SIG-M5 (cell line): Measurements from ENCODE around the gene CCDC27.
"Not testable (repeated sequence)": the region's sequence is repeated elsewhere in the genome, so short reads cannot be mapped to it uniquely, and the experiment has no call there.

Experiments
- DNase-seq: peaks from one replicate; lab custom pipeline; 2025; lab: John Stamatoyannopoulos, UW

The CCDC27 gene

GRCh38 chr1:3736708-3737107 is 15.5 kb upstream of the CCDC27 start:
- no peak for DNase-seq

- no peak for DNase-seq
Observed at GRCh38 chr1:3738943-3739342, 13.3 kb upstream of the CCDC27 start.

GRCh38 chr1:3740042-3740441 is 12.2 kb upstream of the CCDC27 start:
- no peak for DNase-seq

- no peak for DNase-seq
Observed at GRCh38 chr1:3740752-3741151, 11.5 kb upstream of the CCDC27 start.

- DNase-seq = no peak
Observed at GRCh38 chr1:3741566-3742438, 10.4 kb upstream of the CCDC27 start.

- no peak for DNase-seq
Observed at GRCh38 chr1:3742439-3743298, 9.6 kb upstream of the CCDC27 start.

GRCh38 chr1:3743421-3743820 is 8.8 kb upstream of the CCDC27 start:
- no peak for DNase-seq

GRCh38 chr1:3743826-3744225 is 8.4 kb upstream of the CCDC27 start:
- no peak for DNase-seq

- DNase-seq = no peak
Observed at GRCh38 chr1:3744646-3745045, 7.6 kb upstream of the CCDC27 start.

GRCh38 chr1:3745071-3745470 is 7.2 kb upstream of the CCDC27 start:
- DNase-seq = no peak

GRCh38 chr1:3745590-3746381 is 6.5 kb upstream of the CCDC27 start:
- DNase-seq = no peak

- no peak for DNase-seq
Observed at GRCh38 chr1:3746389-3746829, 5.8 kb upstream of the CCDC27 start.

- no peak for DNase-seq
Observed at GRCh38 chr1:3746830-3747521, 5.3 kb upstream of the CCDC27 start.

- no peak for DNase-seq
Observed at GRCh38 chr1:3747522-3747848, 4.8 kb upstream of the CCDC27 start.

GRCh38 chr1:3747903-3748302 is 4.3 kb upstream of the CCDC27 start:
- DNase-seq = no peak

- DNase-seq = not testable (repeated sequence)
Observed at GRCh38 chr1:3748316-3748900, 3.8 kb upstream of the CCDC27 start.

- DNase-seq = no peak
Observed at GRCh38 chr1:3749512-3749911, 2.7 kb upstream of the CCDC27 start.

- no peak for DNase-seq
Observed at GRCh38 chr1:3750741-3751140, 1.5 kb upstream of the CCDC27 start.

GRCh38 chr1:3753656-3754454 is 1.6 kb downstream of the CCDC27 start:
- no peak for DNase-seq

GRCh38 chr1:3756394-3756793 is 4.1 kb downstream of the CCDC27 start:
- no peak for DNase-seq

GRCh38 chr1:3759164-3759563 is 6.9 kb downstream of the CCDC27 start:
- DNase-seq = no peak
